Mesendoderm (in vitro differentiated cells): ENCODE results near the gene ADPRHL1.

Source experiments
- DNase-seq: peaks from one replicate; pipeline ENCODE4 v3.0.0; 2013
- H2AK5ac ChIP-seq: 2 replicates; pipeline ENCODE4 v1.6.1; 2013; ENCODE audit warnings: low read length, inconsistent platforms
- H2BK120ac ChIP-seq: 2 replicates; pipeline ENCODE4 v1.6.1; 2013; ENCODE audit warnings: low read depth, mild to moderate bottlenecking, low read length, moderate library complexity, mixed read lengths
- H2BK15ac ChIP-seq: replicated peaks from 2 replicates; pipeline ENCODE4 v1.6.1; 2013; ENCODE audit warnings: low read depth, mild to moderate bottlenecking, moderate library complexity
- H2BK5ac ChIP-seq: 2 replicates; pipeline ENCODE4 v1.6.1; 2013; ENCODE audit warnings: low read length, inconsistent platforms
- H3K18ac ChIP-seq: 2 replicates; pipeline ENCODE4 v1.6.1; 2013; ENCODE audit warnings: mild to moderate bottlenecking, low read length, mixed read lengths
- H3K23ac ChIP-seq: one replicate; pipeline ENCODE4 v1.6.1; 2013; ENCODE audit warnings: low read length
- H3K27ac ChIP-seq: 2 replicates; pipeline ENCODE4 v1.5.1; 2013; ENCODE audit warnings: low read depth, mild to moderate bottlenecking, inconsistent platforms, low read length, moderate library complexity
- H3K27me3 ChIP-seq: 2 replicates; pipeline ENCODE4 v1.6.1; 2013; ENCODE audit warnings: low read length, control low read depth, mild to moderate bottlenecking, inconsistent platforms; ENCODE audit not compliant: insufficient read depth, poor library complexity
- H3K36me3 ChIP-seq: 2 replicates; pipeline ENCODE4 v1.6.1; 2013; ENCODE audit warnings: low read length, inconsistent platforms; ENCODE audit not compliant: control insufficient read depth, insufficient read depth
- H3K4ac ChIP-seq: one replicate; pipeline ENCODE4 v1.6.1; 2013; ENCODE audit warnings: low read depth, mild to moderate bottlenecking, low read length, moderate library complexity
- H3K4me1 ChIP-seq: 2 replicates; pipeline ENCODE4 v1.6.1; 2013; ENCODE audit warnings: low read depth, low read length, inconsistent platforms; ENCODE audit not compliant: control insufficient read depth
- H3K4me2 ChIP-seq: 2 replicates; pipeline ENCODE4 v1.6.1; 2013; ENCODE audit warnings: low read length
- H3K4me3 ChIP-seq: 2 replicates; pipeline ENCODE4 v1.5.1; 2013; ENCODE audit warnings: mild to moderate bottlenecking, low read length
- H3K56ac ChIP-seq: one replicate; pipeline ENCODE4 v1.6.1; 2013; ENCODE audit warnings: low read length
- H3K79me1 ChIP-seq: 2 replicates; pipeline ENCODE4 v1.6.1; 2013; ENCODE audit warnings: low read length, inconsistent platforms
- H3K79me2 ChIP-seq: 2 replicates; pipeline ENCODE4 v1.6.1; 2013; ENCODE audit warnings: mild to moderate bottlenecking, low read length; ENCODE audit not compliant: control insufficient read depth, insufficient read depth
- H3K9ac ChIP-seq: 2 replicates; pipeline ENCODE4 v1.6.1; 2013; ENCODE audit warnings: low read length, inconsistent platforms
- H4K5ac ChIP-seq: one replicate; pipeline ENCODE4 v1.6.1; 2013; ENCODE audit warnings: low read length
- H4K8ac ChIP-seq: one replicate; pipeline ENCODE4 v1.6.1; 2013; ENCODE audit warnings: low read depth, mild to moderate bottlenecking, control low read depth, low read length, moderate library complexity
- WGBS: extraction: QIAGEN DNeasy Blood & Tissue Kit; methylation state at CpG from one replicate; pipeline ENCODE4 v1.1.7; 2013; ENCODE audit warnings: low lambda C conversion rate, missing lambda C conversion rate; ENCODE audit not compliant: insufficient coverage; ENCODE audit errors: extremely low coverage; 5-methylcytosine and 5-hydroxymethylcytosine counted together

The ADPRHL1 gene

GRCh38 chr13:113360446-113360845, 92.8 kb downstream of the ADPRHL1 start:
- Histone ChIP-seq H3K27ac (no peak overlapping the region), H3K36me3 (peaks cover 2% of the 10 kb centered on the region), H3K4me2 (no peak overlapping the region), H3K18ac (no peak overlapping the region), H4K8ac (no peak overlapping the region), H3K27me3 (no peaks in the 10 kb centered on the region), H3K23ac (no peak overlapping the region), H2BK120ac (no peak overlapping the region), H3K4me3 (no peak overlapping the region), H3K4me1 (no peaks in the 10 kb centered on the region), H4K5ac (no peak overlapping the region), H3K9ac (no peak overlapping the region), H3K56ac (no peak overlapping the region), H2AK5ac (no peak overlapping the region), H3K4ac (no peak overlapping the region), H2BK15ac (no peak overlapping the region), H2BK5ac (no peak overlapping the region), H3K79me2 (peaks cover 4% of the 10 kb centered on the region), H3K79me1 (peaks cover 2% of the 10 kb centered on the region)
- no CpG with 5 or more reads among the region's 6 CpGs for WGBS
- DNase-seq: no peak

- Histone ChIP-seq H3K4me1 (no peaks in the 10 kb centered on the region), H2BK120ac (no peak overlapping the region), H3K79me1 (peaks cover 2% of the 10 kb centered on the region), H3K4me2 (no peak overlapping the region), H3K18ac (no peak overlapping the region), H3K23ac (no peak overlapping the region), H2BK5ac (no peak overlapping the region), H3K4ac (no peak overlapping the region), H4K8ac (no peak overlapping the region), H3K4me3 (no peak overlapping the region), H3K9ac (no peak overlapping the region), H3K27ac (no peak overlapping the region), H3K56ac (no peak overlapping the region), H2BK15ac (no peak overlapping the region), H3K79me2 (peaks cover 4% of the 10 kb centered on the region), H3K36me3 (peaks cover 2% of the 10 kb centered on the region), H3K27me3 (no peaks in the 10 kb centered on the region), H4K5ac (no peak overlapping the region), H2AK5ac (no peak overlapping the region)
- no peak for DNase-seq
- no CpG with 5 or more reads among the region's 11 CpGs for WGBS
Measured at GRCh38 chr13:113359571-113359970, 93.7 kb downstream of the ADPRHL1 start.

DNA sequence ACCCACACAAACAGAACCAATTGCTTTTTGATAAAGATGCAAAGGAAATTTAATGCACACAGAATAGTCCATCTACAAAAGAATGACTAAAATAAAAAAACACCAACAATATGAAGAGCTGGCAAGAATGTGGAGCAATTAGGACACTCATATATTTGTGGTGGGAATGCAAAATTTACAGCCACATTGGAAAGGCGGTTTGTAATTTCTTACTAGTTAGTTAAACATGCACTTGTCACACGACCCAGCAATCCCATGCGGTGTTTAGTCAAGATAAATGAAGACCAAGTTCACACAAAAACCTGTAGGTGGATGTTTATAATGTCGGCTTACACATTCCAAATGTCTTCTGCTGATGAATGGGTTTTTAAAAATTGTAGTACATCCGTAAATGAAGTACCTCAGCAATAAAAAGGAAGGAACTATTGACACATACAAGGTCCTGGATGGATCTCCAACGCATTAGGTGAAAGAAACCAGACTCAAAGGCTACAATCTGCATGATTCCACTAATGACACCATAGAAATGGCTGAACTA, 94.6 kb downstream of the ADPRHL1 start:
- no peak overlapping the region for H3K4me2 ChIP-seq
- no peak overlapping the region for H3K23ac ChIP-seq
- no peak overlapping the region for H3K9ac ChIP-seq
- H2BK15ac ChIP-seq: no peak overlapping the region
- no peak overlapping the region for H3K18ac ChIP-seq
- no peak overlapping the region for H3K4ac ChIP-seq
- H3K27me3 ChIP-seq: no peaks in the 10 kb centered on the region
- no peak overlapping the region for H2AK5ac ChIP-seq
- H3K4me3 ChIP-seq: no peak overlapping the region
- H3K4me1 ChIP-seq: no peaks in the 10 kb centered on the region
- H3K27ac ChIP-seq: no peak overlapping the region
- no peak for DNase-seq
- no peak overlapping the region for H2BK120ac ChIP-seq
- no peak overlapping the region for H4K8ac ChIP-seq
- H3K36me3 ChIP-seq: peaks cover 2% of the 10 kb centered on the region
- no CpG with 5 or more reads among the region's 6 CpGs for whole genome bisulfite sequencing
- H3K56ac ChIP-seq: no peak overlapping the region
- H3K79me2 ChIP-seq: peaks cover 4% of the 10 kb centered on the region
- no peak overlapping the region for H4K5ac ChIP-seq
- peaks cover 2% of the 10 kb centered on the region for H3K79me1 ChIP-seq
- no peak overlapping the region for H2BK5ac ChIP-seq

DNA sequence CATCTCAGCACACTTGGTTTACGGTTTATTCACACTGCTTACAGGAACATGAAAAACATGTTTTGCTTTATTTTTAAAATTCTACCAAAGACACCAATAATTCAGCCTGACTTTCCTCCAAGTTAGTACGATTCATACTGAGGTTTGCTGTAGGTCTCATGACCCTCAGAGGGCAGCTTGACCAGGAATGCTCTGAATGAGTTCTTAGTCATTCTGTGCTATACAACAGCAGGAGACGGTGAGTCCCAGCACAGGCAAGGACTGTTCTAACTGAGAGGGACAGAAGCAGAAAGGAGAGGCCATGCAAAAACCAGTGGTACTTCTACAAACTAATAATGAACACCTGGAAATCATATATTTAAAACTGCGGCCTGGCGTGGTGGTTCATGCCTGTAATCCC, 95.8 kb downstream of the ADPRHL1 start:
- Histone ChIP-seq H2BK120ac (no peak overlapping the region), H3K79me1 (no peaks in the 10 kb centered on the region), H3K4me2 (no peak overlapping the region), H3K56ac (no peak overlapping the region), H4K8ac (no peak overlapping the region), H4K5ac (no peak overlapping the region), H3K23ac (no peak overlapping the region), H3K4ac (no peak overlapping the region), H2AK5ac (no peak overlapping the region), H2BK5ac (no peak overlapping the region), H3K27ac (no peak overlapping the region), H3K36me3 (peaks cover 2% of the 10 kb centered on the region), H3K9ac (no peak overlapping the region), H3K18ac (no peak overlapping the region), H3K4me1 (no peaks in the 10 kb centered on the region), H2BK15ac (no peak overlapping the region), H3K27me3 (no peaks in the 10 kb centered on the region), H3K79me2 (peaks cover under 1% of the 10 kb centered on the region), H3K4me3 (no peak overlapping the region)
- WGBS: no CpG with 5 or more reads among the region's 5 CpGs
- DNase-seq: no peak

- H3K4ac ChIP-seq: no peak overlapping the region
- H2BK15ac ChIP-seq: no peak overlapping the region
- H3K56ac ChIP-seq: no peak overlapping the region
- no peak overlapping the region for H2AK5ac ChIP-seq
- H3K79me2 ChIP-seq: no peaks in the 10 kb centered on the region
- no peak overlapping the region for H3K4me3 ChIP-seq
- DNase-seq: no peak
- no peak overlapping the region for H3K9ac ChIP-seq
- H3K79me1 ChIP-seq: no peaks in the 10 kb centered on the region
- H3K27me3 ChIP-seq: no peaks in the 10 kb centered on the region
- no peak overlapping the region for H4K5ac ChIP-seq
- no peak overlapping the region for H2BK5ac ChIP-seq
- H3K4me1 ChIP-seq: no peaks in the 10 kb centered on the region
- H3K23ac ChIP-seq: no peak overlapping the region
- H2BK120ac ChIP-seq: no peak overlapping the region
- H3K27ac ChIP-seq: no peak overlapping the region
- H3K18ac ChIP-seq: no peak overlapping the region
- WGBS: no CpG with 5 or more reads among the region's 4 CpGs
- H3K4me2 ChIP-seq: no peak overlapping the region
- H3K36me3 ChIP-seq: peaks cover 2% of the 10 kb centered on the region
- no peak overlapping the region for H4K8ac ChIP-seq
Measured at GRCh38 chr13:113356596-113356995, 96.7 kb downstream of the ADPRHL1 start.

GRCh38 chr13:113355621-113356020, 97.7 kb downstream of the ADPRHL1 start:
- no peak overlapping the region for H3K18ac ChIP-seq
- H3K4me2 ChIP-seq: no peak overlapping the region
- no peak overlapping the region for H3K27ac ChIP-seq
- no CpG with 5 or more reads among the region's 10 CpGs for WGBS
- no peak overlapping the region for H3K56ac ChIP-seq
- DNase-seq: no peak
- no peaks in the 10 kb centered on the region for H3K79me1 ChIP-seq
- peaks cover 2% of the 10 kb centered on the region for H3K36me3 ChIP-seq
- H2BK120ac ChIP-seq: no peak overlapping the region
- no peak overlapping the region for H4K8ac ChIP-seq
- no peak overlapping the region for H4K5ac ChIP-seq
- H3K23ac ChIP-seq: no peak overlapping the region
- no peaks in the 10 kb centered on the region for H3K4me1 ChIP-seq
- H3K4ac ChIP-seq: no peak overlapping the region
- no peaks in the 10 kb centered on the region for H3K27me3 ChIP-seq
- H2BK15ac ChIP-seq: no peak overlapping the region
- no peak overlapping the region for H3K4me3 ChIP-seq
- H2AK5ac ChIP-seq: no peak overlapping the region
- H3K9ac ChIP-seq: no peak overlapping the region
- no peak overlapping the region for H2BK5ac ChIP-seq
- no peaks in the 10 kb centered on the region for H3K79me2 ChIP-seq
